Astrocyte of the spinal cord (primary cell): Measurements from ENCODE around the gene DBNL.

ENCODE experiments used
- DNase-seq: peaks from one replicate; pipeline ENCODE4 v3.0.0; 2011; ENCODE audit warnings: low read depth, low spot score
- H3K4me3 ChIP-seq: 2 replicates; pipeline ENCODE4 v1.5.1; 2011; ENCODE audit warnings: low read depth, mild to moderate bottlenecking, low read length, moderate library complexity
- in situ Hi-C: cut with HindIII; loops from 2 replicates; pipeline ENCODE4 v1.10.0; 2017; ENCODE audit warnings: low sequenced_read_pairs
- TF ChIP-seq, protein P1 (sequence below): IDR thresholded peaks from 2 replicates; pipeline ENCODE4 v1.5.1; 2012; ENCODE audit warnings: low read depth, mild to moderate bottlenecking, low read length, inconsistent platforms

DBNL gene

GRCh38 chr7:44108768-44109750, 64.6 kb downstream of the DBNL start:
- TF ChIP-seq, protein P1, sequence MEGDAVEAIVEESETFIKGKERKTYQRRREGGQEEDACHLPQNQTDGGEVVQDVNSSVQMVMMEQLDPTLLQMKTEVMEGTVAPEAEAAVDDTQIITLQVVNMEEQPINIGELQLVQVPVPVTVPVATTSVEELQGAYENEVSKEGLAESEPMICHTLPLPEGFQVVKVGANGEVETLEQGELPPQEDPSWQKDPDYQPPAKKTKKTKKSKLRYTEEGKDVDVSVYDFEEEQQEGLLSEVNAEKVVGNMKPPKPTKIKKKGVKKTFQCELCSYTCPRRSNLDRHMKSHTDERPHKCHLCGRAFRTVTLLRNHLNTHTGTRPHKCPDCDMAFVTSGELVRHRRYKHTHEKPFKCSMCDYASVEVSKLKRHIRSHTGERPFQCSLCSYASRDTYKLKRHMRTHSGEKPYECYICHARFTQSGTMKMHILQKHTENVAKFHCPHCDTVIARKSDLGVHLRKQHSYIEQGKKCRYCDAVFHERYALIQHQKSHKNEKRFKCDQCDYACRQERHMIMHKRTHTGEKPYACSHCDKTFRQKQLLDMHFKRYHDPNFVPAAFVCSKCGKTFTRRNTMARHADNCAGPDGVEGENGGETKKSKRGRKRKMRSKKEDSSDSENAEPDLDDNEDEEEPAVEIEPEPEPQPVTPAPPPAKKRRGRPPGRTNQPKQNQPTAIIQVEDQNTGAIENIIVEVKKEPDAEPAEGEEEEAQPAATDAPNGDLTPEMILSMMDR, result no peak
- no peak overlapping the region for H3K4me3 ChIP-seq
- no peak for DNase-seq
- in situ Hi-C loops, result no loop called here

GRCh38 chr7:44109991-44110390, 65.5 kb downstream of the DBNL start:
- TF ChIP-seq, protein P1, result no peak
- DNase-seq, result no peak
- H3K4me3 ChIP-seq, result no peak overlapping the region
- in situ Hi-C loops, result no loop called here

DNA sequence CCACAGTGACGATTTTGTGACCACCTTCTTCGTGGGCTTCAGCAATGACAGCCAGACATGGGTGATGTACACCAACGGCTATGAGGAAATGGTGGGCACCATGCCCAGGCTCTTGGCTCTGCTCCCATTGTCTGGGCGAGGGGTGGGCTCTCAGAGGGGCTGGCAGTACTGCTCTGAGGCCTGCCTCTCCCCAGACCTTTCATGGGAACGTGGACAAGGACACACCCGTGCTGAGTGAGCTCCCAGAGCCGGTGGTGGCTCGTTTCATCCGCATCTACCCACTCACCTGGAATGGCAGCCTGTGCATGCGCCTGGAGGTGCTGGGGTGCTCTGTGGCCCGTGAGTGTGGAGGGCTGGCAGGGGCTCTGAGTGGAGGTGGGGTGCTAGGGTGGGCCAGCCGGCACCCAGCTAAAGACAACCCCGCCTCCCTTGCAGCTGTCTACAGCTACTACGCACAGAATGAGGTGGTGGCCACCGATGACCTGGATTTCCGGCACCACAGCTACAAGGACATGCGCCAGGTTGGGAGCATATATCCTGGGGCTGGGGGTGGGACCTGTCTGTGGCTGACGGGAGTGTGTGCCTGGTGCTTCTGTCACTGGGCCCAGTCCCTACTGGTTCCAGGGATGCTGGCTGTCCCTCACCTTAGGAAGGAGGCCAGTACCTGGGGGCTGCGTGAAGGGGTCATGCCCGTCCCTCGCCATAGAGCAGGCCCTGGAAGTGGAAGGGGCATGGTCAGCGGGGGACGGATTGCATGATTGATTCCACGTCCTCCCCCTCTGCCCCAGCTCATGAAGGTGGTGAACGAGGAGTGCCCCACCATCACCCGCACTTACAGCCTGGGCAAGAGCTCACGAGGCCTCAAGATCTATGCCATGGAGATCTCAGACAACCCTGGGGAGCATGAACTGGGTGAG, 66.5 kb downstream of the DBNL start:
- TF ChIP-seq, protein P1, result no peak
- in situ Hi-C loops, result no loop called here
- H3K4me3 ChIP-seq, result no peak overlapping the region
- DNase-seq, result no peak
